Progenitor cell of endocrine pancreas (in vitro differentiated cells): ENCODE results near the gene MYL11. TPM values are rescaled to one million over a fixed set of nuclear protein-coding genes. Genes with fewer than 3 reads are reported as not detected.
"Not testable (repeated sequence)": the region's sequence is repeated elsewhere in the genome, so short reads cannot be mapped to it uniquely, and the experiment has no call there.

Experiments used
- DNase-seq: peaks from one replicate; pipeline ENCODE4 v3.0.0; 2021; ENCODE audit warnings: low spot score; ENCODE audit not compliant: unreplicated experiment
- H3K27ac Mint-ChIP-seq: 2 replicates; pipeline ENCODE4 v1.8.0; 2021; ENCODE audit warnings: mild to moderate bottlenecking, moderate library complexity, mixed read lengths
- H3K27me3 Mint-ChIP-seq: 2 replicates; pipeline ENCODE4 v1.8.0; 2021; ENCODE audit warnings: mixed read lengths
- H3K36me3 Mint-ChIP-seq: 2 replicates; pipeline ENCODE4 v1.8.0; 2022; ENCODE audit warnings: mixed read lengths; ENCODE audit not compliant: insufficient read depth
- H3K4me1 Mint-ChIP-seq: 2 replicates; pipeline ENCODE4 v1.8.0; 2021; ENCODE audit warnings: low read depth, mixed read lengths
- H3K4me3 Mint-ChIP-seq: 2 replicates; pipeline ENCODE4 v1.8.0; 2021; ENCODE audit warnings: low read depth, mild to moderate bottlenecking, moderate library complexity, mixed read lengths
- H3K9me3 Mint-ChIP-seq: 2 replicates; pipeline ENCODE4 v1.8.0; 2021; ENCODE audit warnings: low read depth, mixed read lengths
- total RNA-seq: library from RNA; stranded (reverse); gene quantifications from 2 replicates; pipeline ENCODE4 v1.2.1, GENCODE V29; 2021
- TF ChIP-seq, protein P1 (sequence below): fragments of 200-600 bp; sonication (generic); IDR thresholded peaks from one replicate; pipeline ENCODE4 v1.5.0; 2021; ENCODE audit warnings: antibody characterized with exemption, mild to moderate bottlenecking; ENCODE audit not compliant: unreplicated experiment

The MYL11 gene
- total RNA-seq, 1 donor from 2014 or later: 2.6 TPM

- peak; percentile 67 for DNase-seq
- TF ChIP-seq, protein P1, sequence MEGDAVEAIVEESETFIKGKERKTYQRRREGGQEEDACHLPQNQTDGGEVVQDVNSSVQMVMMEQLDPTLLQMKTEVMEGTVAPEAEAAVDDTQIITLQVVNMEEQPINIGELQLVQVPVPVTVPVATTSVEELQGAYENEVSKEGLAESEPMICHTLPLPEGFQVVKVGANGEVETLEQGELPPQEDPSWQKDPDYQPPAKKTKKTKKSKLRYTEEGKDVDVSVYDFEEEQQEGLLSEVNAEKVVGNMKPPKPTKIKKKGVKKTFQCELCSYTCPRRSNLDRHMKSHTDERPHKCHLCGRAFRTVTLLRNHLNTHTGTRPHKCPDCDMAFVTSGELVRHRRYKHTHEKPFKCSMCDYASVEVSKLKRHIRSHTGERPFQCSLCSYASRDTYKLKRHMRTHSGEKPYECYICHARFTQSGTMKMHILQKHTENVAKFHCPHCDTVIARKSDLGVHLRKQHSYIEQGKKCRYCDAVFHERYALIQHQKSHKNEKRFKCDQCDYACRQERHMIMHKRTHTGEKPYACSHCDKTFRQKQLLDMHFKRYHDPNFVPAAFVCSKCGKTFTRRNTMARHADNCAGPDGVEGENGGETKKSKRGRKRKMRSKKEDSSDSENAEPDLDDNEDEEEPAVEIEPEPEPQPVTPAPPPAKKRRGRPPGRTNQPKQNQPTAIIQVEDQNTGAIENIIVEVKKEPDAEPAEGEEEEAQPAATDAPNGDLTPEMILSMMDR: no peak
- Mint-ChIP-seq H3K4me3 (peak overlapping the region; percentile 91), H3K9me3 (no peaks in the 10 kb centered on the region), H3K27ac (peak overlapping the region; percentile 98), H3K36me3 (peaks cover 8% of the 10 kb centered on the region), H3K4me1 (peaks cover 21% of the 10 kb centered on the region), H3K27me3 (no peaks in the 10 kb centered on the region)
Observed at GRCh38 chr16:30394592-30395154, 20.1 kb downstream of the MYL11 start.

GRCh38 chr16:30395155-30395991 is 20.8 kb downstream of the MYL11 start, which contains the start of gene ZNF48:
TSS of gene ZNF48 (plus strand) at chr16:30395420. CDS start at chr16:30395795, 375 bp downstream.
- Mint-ChIP-seq H3K27ac (peak within 1 kb of the TSS; percentile 98), H3K4me1 (peaks cover 25% of the 10 kb centered on the region), H3K36me3 (peaks cover 9% of the 10 kb centered on the region), H3K4me3 (peak within 1 kb of the TSS; percentile 91), H3K9me3 (no peaks in the 10 kb centered on the region), H3K27me3 (no peaks in the 10 kb centered on the region)
- peak; percentile 68 for DNase-seq
- TF ChIP-seq, protein P1: peak; percentile 56

DNA sequence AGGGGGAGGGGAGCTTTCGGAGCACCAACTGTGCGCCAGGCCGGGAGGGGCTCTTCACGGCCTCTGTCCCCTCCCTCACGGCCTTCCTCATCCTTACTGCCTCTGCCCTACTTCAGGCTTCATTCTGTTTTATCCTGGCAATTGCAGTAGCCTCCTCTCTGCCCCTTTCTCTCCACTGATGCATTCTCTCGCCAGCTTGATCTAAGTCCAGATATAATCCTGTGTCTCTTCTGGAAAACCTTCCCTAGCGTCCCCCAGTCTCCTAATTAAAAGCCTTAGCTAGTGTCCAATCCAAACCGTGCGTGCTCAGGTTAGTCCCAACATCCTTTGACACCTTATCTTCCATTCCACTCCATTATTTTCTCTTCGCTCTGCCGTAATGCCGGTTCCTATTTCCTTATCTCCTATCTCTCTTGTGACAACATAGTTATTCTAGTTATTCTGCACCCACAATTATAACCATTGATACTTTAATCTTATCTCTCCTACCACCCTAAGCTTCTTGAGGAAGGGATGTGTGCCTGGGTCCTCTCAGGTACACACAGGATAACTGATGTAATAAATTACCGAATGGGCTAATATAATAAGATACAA is 21.5 kb downstream of the MYL11 start:
- Mint-ChIP-seq H3K9me3 (no peaks in the 10 kb centered on the region), H3K4me1 (peaks cover 25% of the 10 kb centered on the region), H3K27ac (peak overlapping the region; percentile 98), H3K36me3 (peaks cover 9% of the 10 kb centered on the region), H3K4me3 (peak overlapping the region; percentile 81), H3K27me3 (no peaks in the 10 kb centered on the region)
- TF ChIP-seq, protein P1: no peak
- no peak for DNase-seq

DNA sequence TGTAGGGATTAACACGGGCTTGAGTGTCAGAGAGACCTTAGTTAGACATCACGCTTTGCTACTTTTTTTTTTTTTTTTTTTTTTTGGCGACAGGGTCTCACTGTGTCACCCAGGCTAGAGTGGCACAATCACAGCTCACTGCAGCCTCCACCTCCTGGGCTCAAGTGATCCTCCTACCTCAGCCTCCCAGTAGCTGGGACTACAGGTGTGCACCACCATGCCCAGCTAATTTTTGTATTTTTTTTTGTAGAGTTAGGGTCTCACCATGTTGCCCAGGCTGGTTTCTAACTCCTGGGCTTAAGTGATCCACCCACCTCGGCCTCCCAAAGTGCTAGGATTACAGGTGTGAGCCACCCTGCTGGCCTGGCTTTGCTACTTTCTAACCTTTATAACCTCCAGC is 22.0 kb downstream of the MYL11 start:
- not testable (repeated sequence) for H3K9me3 Mint-ChIP-seq
- H3K27ac Mint-ChIP-seq: peak overlapping the region; percentile 98

DNA sequence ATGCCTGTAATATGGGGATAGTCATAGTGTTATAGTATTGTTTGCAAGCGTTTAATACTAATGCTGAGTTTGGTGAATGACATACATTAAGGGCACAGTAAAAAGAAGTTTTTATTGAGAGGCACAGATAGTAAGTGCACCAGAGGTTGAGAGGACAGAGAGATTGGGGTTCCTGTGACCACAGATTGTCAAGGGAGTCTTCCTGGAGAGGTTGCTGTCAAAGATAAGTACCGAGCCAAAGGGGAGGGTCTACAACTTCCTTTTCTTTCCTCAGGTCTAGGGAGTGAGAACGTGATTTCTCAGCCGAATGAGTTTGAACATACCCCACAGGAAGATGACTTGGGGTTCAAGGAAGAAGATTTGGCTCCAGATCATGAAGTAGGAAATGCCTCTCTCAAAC is 22.5 kb downstream of the MYL11 start:
- H3K9me3 Mint-ChIP-seq: no peaks in the 10 kb centered on the region
- H3K4me1 Mint-ChIP-seq: peaks cover 29% of the 10 kb centered on the region
- H3K36me3 Mint-ChIP-seq: peaks cover 9% of the 10 kb centered on the region
- no peak for DNase-seq
- H3K27ac Mint-ChIP-seq: peak overlapping the region; percentile 98
- H3K27me3 Mint-ChIP-seq: no peaks in the 10 kb centered on the region
- peak overlapping the region; percentile 81 for H3K4me3 Mint-ChIP-seq
- TF ChIP-seq, protein P1: no peak

More for the DNA sequence above, 22.0 kb downstream of the MYL11 start:
- Mint-ChIP-seq H3K4me3 (peak overlapping the region; percentile 81), H3K4me1 (peaks cover 28% of the 10 kb centered on the region)
- not testable (repeated sequence) for DNase-seq, H3K36me3 Mint-ChIP-seq, H3K27me3 Mint-ChIP-seq
